Islet precursor cell (in vitro differentiated cells): Measurements from ENCODE around the gene RARS1.

Experiments used
- DNase-seq: peaks from one replicate; pipeline ENCODE4 v3.0.0-alpha.2; 2018

Gene RARS1

DNA sequence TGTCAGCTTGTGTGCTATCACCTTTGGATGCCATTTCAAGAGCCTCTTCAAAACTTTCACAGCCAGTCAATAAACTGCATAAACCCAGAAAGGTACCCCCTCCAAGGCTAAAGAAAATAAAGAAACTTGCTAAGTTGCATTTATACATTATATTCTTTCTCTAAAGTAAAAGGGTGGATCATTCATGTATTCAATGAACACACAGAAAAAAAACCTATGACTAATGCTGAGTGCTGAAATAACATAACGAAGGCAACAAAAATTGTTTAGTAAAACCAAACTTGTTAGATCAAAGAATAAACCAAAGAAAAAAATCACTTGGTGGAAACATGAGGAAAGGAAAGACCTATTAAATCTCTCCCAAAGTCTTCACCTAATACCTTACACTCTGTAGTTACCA, 77.7 kb downstream of the RARS1 start:
- DNase-seq: no peak

GRCh38 chr5:168568738-168569137, 82.5 kb downstream of the RARS1 start:
- no peak for DNase-seq
